Adipose tissue (tissue), 3 donors: Measurements from ENCODE around the gene ELF1. TPM values are rescaled to one million over a fixed set of nuclear protein-coding genes. Genes with fewer than 3 reads are reported as not detected.
"Not testable (repeated sequence)": the region's sequence is repeated elsewhere in the genome, so short reads cannot be mapped to it uniquely, and the experiment has no call there.

ENCODE experiments used
- H3K27ac ChIP-seq: one replicate; pipeline ENCODE4 v1.5.1; 2013; ENCODE audit warnings: low read depth, low read length
- WGBS, 3 donors: extraction: QIAGEN DNeasy Blood & Tissue Kit; methylation state at CpG; one replicate each; pipeline ENCODE4 v1.1.7; 2013; 5-methylcytosine and 5-hydroxymethylcytosine counted together
- polyA plus RNA-seq, 3 donors: library from polyadenylated mRNA; stranded (reverse); fragments of 200-250 nt; gene quantifications; one replicate each; pipeline ENCODE4 v1.2.3, GENCODE V29; 2013
- donor health status: healthy with polysubstance abuse.
- donor health status: Bipolar disorder and iron deficiency.
- donor health status: healthy.

ELF1 gene
- polyA plus RNA-seq, 3 donors, result 26.1 to 36.4 (median 26.8) TPM

GRCh38 chr13:40971321-40971720 lies 47.8 kb downstream of the ELF1 start:
- no peak overlapping the region for H3K27ac ChIP-seq
- 75 to 85% (median 81%) methylated on average over 4 of the region's 4 CpGs for WGBS, 3 donors

- no peak overlapping the region for H3K27ac ChIP-seq
- WGBS, 3 donors, result 79 to 83% (median 80%) methylated on average over 4 of the region's 4 CpGs
Observed at GRCh38 chr13:40970803-40971202, 48.3 kb downstream of the ELF1 start.

- 62 to 66% (median 64%) methylated on average over 4 of the region's 4 CpGs for WGBS, 3 donors
- no peak overlapping the region for H3K27ac ChIP-seq
Observed at GRCh38 chr13:40969169-40969901, 49.8 kb downstream of the ELF1 start.

- 34 to 57% (median 49%) methylated on average over 2 of the region's 2 CpGs for WGBS, 3 donors
- no peak overlapping the region for H3K27ac ChIP-seq
Observed at GRCh38 chr13:40968416-40969000, 50.6 kb downstream of the ELF1 start.

GRCh38 chr13:40966298-40966697 lies 52.8 kb downstream of the ELF1 start:
- H3K27ac ChIP-seq, result no peak overlapping the region
- 55 to 74% (median 63%) methylated on average over 3 of the region's 3 CpGs for WGBS, 3 donors

GRCh38 chr13:40963927-40964326 lies 55.2 kb downstream of the ELF1 start:
- WGBS, 3 donors, result 94 to 99% (median 95%) methylated on average over 1 of the region's 1 CpG
- no peak overlapping the region for H3K27ac ChIP-seq

GRCh38 chr13:40961826-40962225 lies 57.3 kb downstream of the ELF1 start:
- WGBS, 3 donors, result 52 to 97% (median 70%) methylated on average over 1 of the region's 1 CpG
- no peak overlapping the region for H3K27ac ChIP-seq

GRCh38 chr13:40961214-40961613 lies 57.9 kb downstream of the ELF1 start:
- H3K27ac ChIP-seq, result no peak overlapping the region
- WGBS, 3 donors, result 50 to 52% (median 52%) methylated on average over 3 of the region's 3 CpGs

GRCh38 chr13:40960716-40961115 lies 58.4 kb downstream of the ELF1 start:
- 70 to 97% (median 91%) methylated on average over 3 of the region's 3 CpGs for WGBS, 3 donors
- no peak overlapping the region for H3K27ac ChIP-seq

- 84 to 89% (median 88%) methylated on average over 5 of the region's 5 CpGs for WGBS, 3 donors
Observed at GRCh38 chr13:40958655-40959054, 60.5 kb downstream of the ELF1 start.

GRCh38 chr13:40946485-40946884 lies 72.6 kb downstream of the ELF1 start:
- 89 to 100% (median 98%) methylated on average over 1 of the region's 1 CpG for WGBS, 3 donors
- H3K27ac ChIP-seq, result no peak overlapping the region

More at GRCh38 chr13:40958655-40959054, 60.5 kb downstream of the ELF1 start:
- no peak overlapping the region for H3K27ac ChIP-seq

- no peak overlapping the region for H3K27ac ChIP-seq
Observed at GRCh38 chr13:40943073-40943472, 76.0 kb downstream of the ELF1 start.

- 74 to 87% (median 86%) methylated on average over 5 of the region's 5 CpGs for WGBS, 3 donors
- no peak overlapping the region for H3K27ac ChIP-seq
Observed at GRCh38 chr13:40941581-40941980, 77.5 kb downstream of the ELF1 start.

- H3K27ac ChIP-seq, result no peak overlapping the region
Observed at GRCh38 chr13:40940841-40941240, 78.3 kb downstream of the ELF1 start.

GRCh38 chr13:40933508-40934204 lies 85.5 kb downstream of the ELF1 start:
- H3K27ac ChIP-seq, result no peak overlapping the region
- 80 to 89% (median 88%) methylated on average over 4 of the region's 4 CpGs for WGBS, 3 donors

More at GRCh38 chr13:40940841-40941240, 78.3 kb downstream of the ELF1 start:
- 74 to 93% (median 77%) methylated on average over 6 of the region's 6 CpGs for WGBS, 3 donors

GRCh38 chr13:40932252-40932651 lies 86.9 kb downstream of the ELF1 start:
- H3K27ac ChIP-seq, result no peak overlapping the region
- WGBS, 3 donors, result 90 to 96% (median 94%) methylated on average over 2 of the region's 2 CpGs

GRCh38 chr13:40931719-40932118 lies 87.4 kb downstream of the ELF1 start:
- WGBS, 3 donors, result 0 to 86% (median 63%) methylated on average over 1 of the region's 1 CpG
- no peak overlapping the region for H3K27ac ChIP-seq

GRCh38 chr13:40929883-40930282 lies 89.2 kb downstream of the ELF1 start:
- WGBS, 3 donors, result 97 to 100% (median 97%) methylated on average over 3 of the region's 3 CpGs
- not testable (repeated sequence) for H3K27ac ChIP-seq

- 81 to 84% (median 82%) methylated on average over 3 of the region's 3 CpGs for WGBS, 3 donors
Observed at GRCh38 chr13:40928980-40929379, 90.1 kb downstream of the ELF1 start.

More at GRCh38 chr13:40928980-40929379, 90.1 kb downstream of the ELF1 start:
- no peak overlapping the region for H3K27ac ChIP-seq
